ENCODE data around the gene SIT1. TPM values are rescaled to one million over a fixed set of nuclear protein-coding genes. Genes with fewer than 3 reads are reported as not detected.

The SIT1 gene
- total RNA-seq, 2 donors from 2014 or later, result 0.18 to 0.68 TPM

- no peaks in the 10 kb centered on the region for H3K36me3 ChIP-seq
- no peak overlapping the region for H3K4me3 ChIP-seq
- H3K9me3 ChIP-seq, result no peaks in the 10 kb centered on the region
- H3K27ac ChIP-seq, result no peak overlapping the region
- intact Hi-C loops (cut with DNase I), result no loop called here
- DNase-seq (ENCODE audit: low spot score), result no peak
- WGBS, result 89% methylated on average over 2 of the region's 2 CpGs
- TF ChIP-seq POLR2AphosphoS5 (IDR thresholded peaks at IDR 0.05) (no peak), CTCF (IDR thresholded peaks at IDR 0.05) (no peak), POLR2A (IDR thresholded peaks at IDR 0.05) (no peak)
- H3K27me3 ChIP-seq (replicated peaks; ENCODE audit: insufficient read depth), result no peaks in the 10 kb centered on the region
- H3K4me1 ChIP-seq (replicated peaks), result no peaks in the 10 kb centered on the region
Measured at GRCh38 chr9:35653611-35654010, 2.9 kb upstream of the SIT1 start.

- TF ChIP-seq POLR2AphosphoS5 (IDR thresholded peaks at IDR 0.05) (no peak), CTCF (IDR thresholded peaks at IDR 0.05) (no peak), POLR2A (IDR thresholded peaks at IDR 0.05) (no peak)
- no peak overlapping the region for H3K27ac ChIP-seq
- no peaks in the 10 kb centered on the region for H3K27me3 ChIP-seq (replicated peaks; ENCODE audit: insufficient read depth)
- no peaks in the 10 kb centered on the region for H3K4me1 ChIP-seq (replicated peaks)
- intact Hi-C loops (cut with DNase I), result no loop called here
- H3K9me3 ChIP-seq, result no peaks in the 10 kb centered on the region
- 86% methylated on average over 8 of the region's 8 CpGs for WGBS
- H3K4me3 ChIP-seq, result no peak overlapping the region
- no peaks in the 10 kb centered on the region for H3K36me3 ChIP-seq
- DNase-seq (ENCODE audit: low spot score), result no peak
Measured at GRCh38 chr9:35652829-35653209, 2.1 kb upstream of the SIT1 start.

- intact Hi-C loops (cut with DNase I), result no loop called here
- DNase-seq (ENCODE audit: low spot score), result no peak
- Histone ChIP-seq H3K27ac (no peak overlapping the region), H3K9me3 (no peaks in the 10 kb centered on the region), H3K36me3 (no peaks in the 10 kb centered on the region), H3K27me3 (replicated peaks; ENCODE audit: insufficient read depth) (no peaks in the 10 kb centered on the region), H3K4me3 (no peak overlapping the region), H3K4me1 (replicated peaks) (peaks cover 1% of the 10 kb centered on the region)
- 80% methylated on average over 7 of the region's 7 CpGs for WGBS
- TF ChIP-seq CTCF (IDR thresholded peaks at IDR 0.05) (no peak), POLR2A (IDR thresholded peaks at IDR 0.05) (no peak), POLR2AphosphoS5 (IDR thresholded peaks at IDR 0.05) (no peak)
Measured at GRCh38 chr9:35651956-35652828, 1.5 kb upstream of the SIT1 start.

- Histone ChIP-seq H3K4me3 (no peak overlapping the region), H3K27me3 (replicated peaks; ENCODE audit: insufficient read depth) (no peaks in the 10 kb centered on the region), H3K27ac (no peak overlapping the region), H3K36me3 (no peaks in the 10 kb centered on the region), H3K9me3 (no peaks in the 10 kb centered on the region), H3K4me1 (replicated peaks) (peaks cover 4% of the 10 kb centered on the region)
- TF ChIP-seq POLR2A (IDR thresholded peaks at IDR 0.05) (no peak), CTCF (IDR thresholded peaks at IDR 0.05) (no peak), POLR2AphosphoS5 (IDR thresholded peaks at IDR 0.05) (no peak)
- DNase-seq (ENCODE audit: low spot score), result no peak
- intact Hi-C loops (cut with DNase I), result loop anchor here (5.0 to 10.0 kb wide), 3 partner anchors 42 to 233 kb away; partner anchors contain the start of gene TESK1
- 68% methylated on average over 23 of the region's 26 CpGs for WGBS
Measured at GRCh38 chr9:35649431-35650340, 1.0 kb downstream of the SIT1 start.

Measured in prostate gland (tissue), 2 donors.